HG02981 (cell line): ENCODE data around the gene OR11L1.

ENCODE experiments used
- ATAC-seq: cut with Tn5 transposase; IDR thresholded peaks from one replicate; pipeline ENCODE4 v1.9.1; 2021; ENCODE audit warnings: mild to moderate bottlenecking, moderate library complexity; ENCODE audit not compliant: unreplicated experiment

Gene OR11L1

GRCh38 chr1:247812637-247813036, 29.1 kb downstream of the OR11L1 start:
- no peak for ATAC-seq

- no peak for ATAC-seq
Observed at GRCh38 chr1:247797518-247797917, 44.2 kb downstream of the OR11L1 start.
